Measurements from ENCODE around the gene SCGB1A1. TPM values are rescaled to one million over a fixed set of nuclear protein-coding genes. Genes with fewer than 3 reads are reported as not detected.

SCGB1A1 gene
- total RNA-seq, 3 donors from 2014 or later, result not detected

GRCh38 chr11:62433141-62433903, 14.5 kb downstream of the SCGB1A1 start:
- DNase-seq (ENCODE audit: low spot score in 2 of 2), result peak in 1 of 2 donors; percentile 66
- TF ChIP-seq POLR2A (IDR thresholded peaks at IDR 0.05), result no peak
- peak in 1 of 3 donors; percentile 2 for TF ChIP-seq POLR2AphosphoS5 (IDR thresholded peaks at IDR 0.05)
- peak in 1 of 3 donors; percentile 43 for TF ChIP-seq CTCF (IDR thresholded peaks at IDR 0.05)
- H3K36me3 ChIP-seq, result no peaks in the 10 kb centered on the region
- no peaks in the 10 kb centered on the region for H3K27me3 ChIP-seq
- H3K9me3 ChIP-seq, result no peaks in the 10 kb centered on the region
- intact Hi-C loops (cut with DNase I; ENCODE audit: low total_unique reads), result no loop called here
- H3K4me1 ChIP-seq, result no peaks in the 10 kb centered on the region
- H3K27ac ChIP-seq, result peak overlapping the region; percentile 82 to 90
- H3K4me3 ChIP-seq, result peak overlapping the region in 2 of 3 donors; percentile 14 to 30

GRCh38 chr11:62433904-62434276, 15.1 kb downstream of the SCGB1A1 start:
- Histone ChIP-seq H3K27ac (peak overlapping the region; percentile 82 to 90), H3K9me3 (no peaks in the 10 kb centered on the region), H3K4me3 (peak overlapping the region in 2 of 3 donors; percentile 14 to 30), H3K36me3 (no peaks in the 10 kb centered on the region), H3K4me1 (no peaks in the 10 kb centered on the region), H3K27me3 (no peaks in the 10 kb centered on the region)
- peak in 1 of 2 donors; percentile 79 for DNase-seq (ENCODE audit: low spot score in 2 of 2)
- no peak for TF ChIP-seq CTCF (IDR thresholded peaks at IDR 0.05)
- no peak for TF ChIP-seq POLR2A (IDR thresholded peaks at IDR 0.05)
- peak in 1 of 3 donors; percentile 23 for TF ChIP-seq POLR2AphosphoS5 (IDR thresholded peaks at IDR 0.05)
- intact Hi-C loops (cut with DNase I; ENCODE audit: low total_unique reads), result no loop called here

- no peak for TF ChIP-seq POLR2AphosphoS5 (IDR thresholded peaks at IDR 0.05)
- no peak for TF ChIP-seq CTCF (IDR thresholded peaks at IDR 0.05)
- H3K27ac ChIP-seq, result peak overlapping the region; percentile 72 to 82
- peak in 1 of 2 donors; percentile 59 for DNase-seq (ENCODE audit: low spot score in 2 of 2)
- no peaks in the 10 kb centered on the region for H3K9me3 ChIP-seq
- no peaks in the 10 kb centered on the region for H3K36me3 ChIP-seq
- H3K4me3 ChIP-seq, result no peak overlapping the region
- intact Hi-C loops (cut with DNase I; ENCODE audit: low total_unique reads), result no loop called here
- peaks cover 0 to 7% of the 10 kb centered on the region in 2 donors for H3K4me1 ChIP-seq
- no peaks in the 10 kb centered on the region for H3K27me3 ChIP-seq
Measured at GRCh38 chr11:62435846-62436660, 17.2 kb downstream of the SCGB1A1 start.

- Histone ChIP-seq H3K4me3 (no peak overlapping the region), H3K27me3 (no peaks in the 10 kb centered on the region), H3K9me3 (no peaks in the 10 kb centered on the region), H3K4me1 (peaks cover 0 to 7% of the 10 kb centered on the region in 2 donors), H3K27ac (no peak overlapping the region), H3K36me3 (no peaks in the 10 kb centered on the region)
- DNase-seq (ENCODE audit: low spot score in 2 of 2), result no peak
- intact Hi-C loops (cut with DNase I; ENCODE audit: low total_unique reads), result loop anchor here (1.0 kb wide), 1 partner anchor 21 kb away; no protein-coding TSS in a partner anchor
- no peak for TF ChIP-seq POLR2A (IDR thresholded peaks at IDR 0.05)
- no peak for TF ChIP-seq CTCF (IDR thresholded peaks at IDR 0.05)
- TF ChIP-seq POLR2AphosphoS5 (IDR thresholded peaks at IDR 0.05), result no peak
Measured at GRCh38 chr11:62437616-62438015, 18.8 kb downstream of the SCGB1A1 start.

- no peaks in the 10 kb centered on the region for H3K27me3 ChIP-seq
- H3K27ac ChIP-seq, result no peak overlapping the region
- no peaks in the 10 kb centered on the region for H3K9me3 ChIP-seq
- no peak for DNase-seq (ENCODE audit: low spot score in 2 of 2)
- peaks cover 0 to 10% of the 10 kb centered on the region in 2 donors for H3K4me1 ChIP-seq
- intact Hi-C loops (cut with DNase I; ENCODE audit: low total_unique reads), result no loop called here
- no peaks in the 10 kb centered on the region for H3K36me3 ChIP-seq
- H3K4me3 ChIP-seq, result no peak overlapping the region
- TF ChIP-seq CTCF (IDR thresholded peaks at IDR 0.05), result no peak
- no peak for TF ChIP-seq POLR2AphosphoS5 (IDR thresholded peaks at IDR 0.05)
- TF ChIP-seq POLR2A (IDR thresholded peaks at IDR 0.05), result no peak
Measured at GRCh38 chr11:62438641-62439040, 19.8 kb downstream of the SCGB1A1 start.

Measured in breast epithelium (tissue), 4 donors.